H1 (cell line): Measurements from ENCODE around the gene TNNI2. TPM values are rescaled to one million over a fixed set of nuclear protein-coding genes. Genes with fewer than 3 reads are reported as not detected.

Source experiments
- CTCF ChIA-PET: fragments of 300-600 bp; sonication (Branson Sonifier 250); formaldehyde crosslinking; loops from one replicate; lab custom pipeline; 2021; ENCODE audit not compliant: partially characterized antibody; lab: Charles Lee
- POLR2A ChIA-PET: fragments of 300-600 bp; sonication (Branson Sonifier 250); formaldehyde crosslinking; loops from one replicate; lab custom pipeline; 2021; ENCODE audit warnings: inconsistent platforms; ENCODE audit not compliant: partially characterized antibody; lab: Charles Lee
- DNase-seq, 2 experiments: peaks; one replicate each; pipeline versions ENCODE4 v3.0.0 to v3.0.0-alpha.2; 2010 to 2022; ENCODE audit warnings: low spot score in 2 of 2, low read depth in 1 of 2, mixed read lengths in 1 of 2
- FAIRE-seq: peaks from 2 replicates; lab custom pipeline; 2011; peaks lifted over from hg19 to GRCh38; lab: Jason Lieb, UNC
- H2AFZ ChIP-seq: 2 replicates; pipeline ENCODE4 v1.8.1; 2012; ENCODE audit warnings: low read length, inconsistent platforms
- H2AK5ac ChIP-seq: 2 replicates; pipeline ENCODE4 v1.6.1; 2013; ENCODE audit warnings: low read depth, low read length
- H2BK120ac ChIP-seq: replicated peaks from 2 replicates; pipeline ENCODE3; 2013; ENCODE audit warnings: low read depth, low read length, inconsistent platforms
- H2BK12ac ChIP-seq: 2 replicates; pipeline ENCODE4 v1.6.1; 2013; ENCODE audit warnings: low read depth, low read length
- H2BK15ac ChIP-seq: 2 replicates; pipeline ENCODE4 v1.6.1; 2013; ENCODE audit warnings: low read length
- H2BK20ac ChIP-seq: 2 replicates; pipeline ENCODE4 v1.6.1; 2013; ENCODE audit warnings: low read length
- H2BK5ac ChIP-seq: 2 replicates; pipeline ENCODE4 v1.6.1; 2013; ENCODE audit warnings: low read depth, low read length
- H3K14ac ChIP-seq: 2 replicates; pipeline ENCODE4 v1.6.1; 2013; ENCODE audit warnings: inconsistent platforms; ENCODE audit not compliant: insufficient read length
- H3K18ac ChIP-seq: 2 replicates; pipeline ENCODE4 v1.6.1; 2013; ENCODE audit warnings: low read length; ENCODE audit errors: extremely low read depth
- H3K23ac ChIP-seq: 2 replicates; pipeline ENCODE4 v1.6.1; 2013; ENCODE audit warnings: inconsistent platforms; ENCODE audit not compliant: insufficient read length
- H3K23me2 ChIP-seq: 2 replicates; pipeline ENCODE4 v1.6.1; 2013; ENCODE audit warnings: low read depth, low read length
- H3K27ac ChIP-seq: 2 replicates; pipeline ENCODE4 v1.6.1; 2011; ENCODE audit warnings: low read depth, low read length, inconsistent platforms
- H3K27me3 ChIP-seq, 4 experiments: replicated peaks in 1 of 4; 1 replicate in 1 of 4; 2 replicates in 3 of 4; pipeline versions ENCODE4 v1.6.1 to v1.8.1; 2011 to 2013; ENCODE audit warnings: low read length in 3 of 4, mild to moderate bottlenecking in 3 of 4, inconsistent platforms in 2 of 4, mixed read lengths in 2 of 4, moderate library complexity in 1 of 4; ENCODE audit not compliant: control insufficient read depth in 3 of 4, insufficient read depth in 3 of 4; ENCODE audit errors: extremely low read depth in 1 of 4
- H3K36me3 ChIP-seq, 4 experiments: 2 replicates each; pipeline versions ENCODE4 v1.6.1 to v1.8.1; 2011 to 2013; ENCODE audit warnings: mild to moderate bottlenecking in 4 of 4, low read length in 3 of 4, moderate library complexity in 2 of 4, control low read depth in 1 of 4, inconsistent platforms in 1 of 4; ENCODE audit not compliant: insufficient read depth in 4 of 4, control insufficient read depth in 2 of 4
- H3K4ac ChIP-seq: replicated peaks from 2 replicates; pipeline ENCODE3; 2013; ENCODE audit warnings: low read length, low read depth, mixed read lengths, inconsistent platforms; ENCODE audit not compliant: insufficient read length
- H3K4me1 ChIP-seq, 4 experiments: replicated peaks in 1 of 4; 1 replicate in 1 of 4; 2 replicates in 3 of 4; pipeline versions ENCODE4 v1.6.1 to v1.8.1; 2011 to 2013; ENCODE audit warnings: low read length in 3 of 4, inconsistent platforms in 2 of 4, mixed read lengths in 1 of 4; ENCODE audit not compliant: insufficient read depth in 4 of 4, control insufficient read depth in 3 of 4
- H3K4me2 ChIP-seq, 2 experiments: 2 replicates each; pipeline versions ENCODE4 v1.6.1 to v1.8.1; 2011 to 2013; ENCODE audit warnings: low read depth in 2 of 2, low read length in 2 of 2, control low read depth in 1 of 2, inconsistent platforms in 1 of 2, mild to moderate bottlenecking in 1 of 2; ENCODE audit not compliant: insufficient read depth in 1 of 2
- H3K4me3 ChIP-seq, 4 experiments: fragments of 200-600, 300-600 bp in 1 of 4; sonication (generic), shearing (Covaris generic), sonication (Bioruptor Twin) in 1 of 4; 2 replicates each; pipeline versions ENCODE4 v1.5.1 to v1.8.1; 2011 to 2016; ENCODE audit warnings: low read length in 4 of 4, low read depth in 3 of 4, control low read depth in 2 of 4, inconsistent platforms in 2 of 4, mild to moderate bottlenecking in 2 of 4, mixed read lengths in 1 of 4, moderate library complexity in 1 of 4; ENCODE audit not compliant: insufficient read depth in 2 of 4; ENCODE audit errors: extremely low read depth in 1 of 4
- H3K56ac ChIP-seq: replicated peaks from 2 replicates; pipeline ENCODE3; 2013; ENCODE audit warnings: low read depth, mild to moderate bottlenecking, mixed read lengths, low read length, inconsistent platforms; ENCODE audit not compliant: insufficient read length
- H3K79me1 ChIP-seq: 2 replicates; pipeline ENCODE4 v1.6.1; 2013; ENCODE audit warnings: low read depth, low read length, control low read depth
- H3K79me2 ChIP-seq, 2 experiments: 2 replicates each; pipeline versions ENCODE4 v1.6.1 to v1.8.1; 2012 to 2013; ENCODE audit warnings: low read length in 2 of 2, mild to moderate bottlenecking in 2 of 2, inconsistent platforms in 1 of 2; ENCODE audit not compliant: insufficient read depth in 2 of 2, control insufficient read depth in 1 of 2
- H3K9ac ChIP-seq, 4 experiments: replicated peaks in 1 of 4; 1 replicate in 1 of 4; 2 replicates in 3 of 4; pipeline versions ENCODE4 v1.6.1 to v1.8.1; 2011 to 2013; ENCODE audit warnings: low read depth in 3 of 4, low read length in 3 of 4, control low read depth in 2 of 4, mild to moderate bottlenecking in 2 of 4, moderate library complexity in 2 of 4, inconsistent platforms in 1 of 4; ENCODE audit errors: extremely low read depth in 1 of 4
- H3K9me3 ChIP-seq, 2 experiments: 2 replicates each; pipeline versions ENCODE4 v1.6.1 to v1.8.1; 2012 to 2013; ENCODE audit warnings: mild to moderate bottlenecking in 2 of 2, moderate library complexity in 2 of 2, control low read depth in 1 of 2, inconsistent platforms in 1 of 2, low read depth in 1 of 2, low read length in 1 of 2, mixed read lengths in 1 of 2; ENCODE audit not compliant: insufficient read depth in 2 of 2
- H4K20me1 ChIP-seq, 2 experiments: replicated peaks in 1 of 2; 2 replicates each; pipeline versions ENCODE3 to v1.8.1; 2011 to 2013; ENCODE audit warnings: inconsistent platforms in 2 of 2, low read length in 2 of 2, mild to moderate bottlenecking in 1 of 2; ENCODE audit not compliant: insufficient read depth in 2 of 2, control insufficient read depth in 1 of 2
- H4K5ac ChIP-seq: 2 replicates; pipeline ENCODE4 v1.6.1; 2013; ENCODE audit warnings: low read length, low read depth, mixed read lengths, inconsistent platforms; ENCODE audit not compliant: insufficient read length
- H4K8ac ChIP-seq: 2 replicates; pipeline ENCODE4 v1.8.0; 2013; ENCODE audit warnings: mild to moderate bottlenecking, moderate library complexity, low read length, inconsistent platforms; ENCODE audit not compliant: insufficient read depth; ENCODE audit errors: extremely low read depth
- H4K91ac ChIP-seq: replicated peaks from 2 replicates; pipeline ENCODE3; 2013; ENCODE audit warnings: low read length, mixed read lengths, inconsistent platforms; ENCODE audit not compliant: insufficient read length
- ASH2L ChIP-seq: fragments of 200-600, 300-600 bp; sonication (generic); IDR thresholded peaks from one replicate; pipeline ENCODE4 v1.7.1; 2017; ENCODE audit warnings: low read length
- ATF2 ChIP-seq: IDR thresholded peaks from 2 replicates; pipeline ENCODE4 v1.6.1; 2012; ENCODE audit warnings: low read length, inconsistent platforms
- CEBPB ChIP-seq: IDR thresholded peaks from 2 replicates; pipeline ENCODE4 v1.6.1; 2012; ENCODE audit warnings: low read depth, low read length
- CTBP2 ChIP-seq: IDR thresholded peaks from 2 replicates; pipeline ENCODE4 v1.7.0; 2011; ENCODE audit warnings: borderline replicate concordance, mild to moderate bottlenecking, moderate library complexity, mixed read lengths, low read length; ENCODE audit not compliant: insufficient read depth, insufficient read length
- E2F6 ChIP-seq: IDR thresholded peaks from 2 replicates; pipeline ENCODE4 v1.6.1; 2012; ENCODE audit warnings: inconsistent platforms
- GABPA ChIP-seq: IDR thresholded peaks from 2 replicates; pipeline ENCODE4 v1.6.1; 2011; ENCODE audit warnings: mild to moderate bottlenecking, low read length, moderate library complexity, borderline replicate concordance; ENCODE audit not compliant: insufficient read depth
- MAFK ChIP-seq: IDR thresholded peaks from 2 replicates; pipeline ENCODE4 v1.6.1; 2012; ENCODE audit warnings: low read depth, mild to moderate bottlenecking, improper control_type of control experiment, low read length
- RFX5 ChIP-seq: IDR thresholded peaks from 2 replicates; pipeline ENCODE4 v1.6.1; 2011; ENCODE audit warnings: low read depth, low read length, improper control_type of control experiment, borderline replicate concordance
- SAP30 ChIP-seq: fragments of 300-600 bp; sonication (generic); IDR thresholded peaks from 2 replicates; pipeline ENCODE4 v1.7.1; 2012; ENCODE audit warnings: low read length, moderate library complexity, mild to moderate bottlenecking, inconsistent platforms; ENCODE audit not compliant: insufficient read depth, insufficient replicate concordance
- SRF ChIP-seq: IDR thresholded peaks from 2 replicates; pipeline ENCODE4 v1.6.1; 2011; ENCODE audit warnings: mild to moderate bottlenecking, low read depth, low read length, moderate library complexity
- TAF1 ChIP-seq: IDR thresholded peaks from 2 replicates; pipeline ENCODE4 v1.6.1; 2011; ENCODE audit warnings: mild to moderate bottlenecking, low read depth, low read length
- TBP ChIP-seq: IDR thresholded peaks from 2 replicates; pipeline ENCODE4 v1.6.1; 2011; ENCODE audit warnings: low read depth, low read length, improper control_type of control experiment
- ZNF274 ChIP-seq: IDR thresholded peaks from 2 replicates; pipeline ENCODE4 v1.7.0; 2012; ENCODE audit warnings: low read length, borderline replicate concordance; ENCODE audit errors: extremely low read depth
- polyA plus RNA-seq, 7 experiments: library from polyadenylated mRNA; depleted of rRNA in 3 of 7; stranded (reverse) in 5 of 7; unstranded in 2 of 7; fragments of >200 nt in 5 of 7; fragments of 200-250 nt in 2 of 7; gene quantifications; 1 replicate in 5 of 7; 2 replicates in 1 of 7; 4 replicates in 1 of 7; pipeline versions ENCODE4 v1.2.1 to v1.2.3, GENCODE V29; 2011 to 2013; ENCODE audit warnings: missing spikeins in 2 of 7, mixed read lengths in 2 of 7
- total RNA-seq: library from RNA; stranded (reverse); fragmentation: NEBNext Ultra II Directional; extraction: Animal tissue kit (Norgen Biotek cat#: 25700); gene quantifications from 2 replicates; pipeline ENCODE4 v1.2.1, GENCODE V29; 2021

Gene TNNI2
- total and polyA plus RNA-seq, 2 of the 8 experiments (the other 6 are each of a cell fraction or from before 2014, with no cell fraction given): not detected

- no peak overlapping the region for H3K27ac ChIP-seq
- H2BK20ac ChIP-seq: no peak overlapping the region
- H2BK5ac ChIP-seq: no peak overlapping the region
- H3K79me1 ChIP-seq: no peaks in the 10 kb centered on the region
- H3K18ac ChIP-seq: no peak overlapping the region
- no peak overlapping the region for H3K4me3 ChIP-seq
- no peak overlapping the region for H3K23ac ChIP-seq
- H2BK15ac ChIP-seq: no peak overlapping the region
- no peak overlapping the region for H3K4me2 ChIP-seq
- H3K9ac ChIP-seq: no peak overlapping the region
- H2BK12ac ChIP-seq: no peak overlapping the region
- FAIRE-seq: no peak
- H2AFZ ChIP-seq: no peak overlapping the region
- H3K4me1 ChIP-seq: peaks cover 0 to 2% (median 0%) of the 10 kb centered on the region in 4 experiments; a peak in 3 of 7 replicates
- TF ChIP-seq SAP30 (no peak), SRF (no peak), MAFK (no peak), ZNF274 (no peak), RFX5 (no peak), GABPA (no peak), TAF1 (no peak), CTBP2 (no peak), ATF2 (no peak), CEBPB (no peak), ASH2L (no peak), TBP (no peak), E2F6 (no peak)
- DNase-seq: no peak
- H3K23me2 ChIP-seq: peaks cover 8% of the 10 kb centered on the region; the same call in 1 of the 2 replicates
- H2AK5ac ChIP-seq: no peak overlapping the region
- H3K27me3 ChIP-seq: no peaks in the 10 kb centered on the region
- H3K14ac ChIP-seq: no peak overlapping the region
- no peaks in the 10 kb centered on the region for H3K79me2 ChIP-seq
- H4K20me1 ChIP-seq: peaks cover 0 to 8% of the 10 kb centered on the region in 2 experiments
- H3K36me3 ChIP-seq: no peaks in the 10 kb centered on the region
- no peak overlapping the region for H3K4ac ChIP-seq
- H4K5ac ChIP-seq: no peak overlapping the region
- ChIA-PET CTCF (interaction anchor here (0.6 to 15.8 kb wide), 5 partner anchors 12 to 331 kb away, joined by 3 to 439 read pairs (median 25); partner anchors contain the start of gene SYT8), POLR2A (no interaction called here)
- H3K9me3 ChIP-seq: peaks cover 0 to 7% of the 10 kb centered on the region in 2 experiments; a peak in 2 of 4 replicates
- H4K8ac ChIP-seq: no peak overlapping the region
- no peak overlapping the region for H4K91ac ChIP-seq
- H3K56ac ChIP-seq: peak overlapping the region; percentile 97
- no peak overlapping the region for H2BK120ac ChIP-seq
Observed at GRCh38 chr11:1821562-1821961, 17.2 kb upstream of the TNNI2 start.
